GM19238 (cell line): Measurements from ENCODE around the gene BICRA.
A peak's percentile ranks its signal among the peaks of the same experiment; 100 is the strongest.
"Not testable (repeated sequence)": the region's sequence is repeated elsewhere in the genome, so short reads cannot be mapped to it uniquely, and the experiment has no call there.

Source experiments
- DNase-seq: peaks from one replicate; pipeline ENCODE4 v3.0.0; 2011; ENCODE audit warnings: low spot score; ENCODE audit not compliant: insufficient read length

BICRA gene

DNA sequence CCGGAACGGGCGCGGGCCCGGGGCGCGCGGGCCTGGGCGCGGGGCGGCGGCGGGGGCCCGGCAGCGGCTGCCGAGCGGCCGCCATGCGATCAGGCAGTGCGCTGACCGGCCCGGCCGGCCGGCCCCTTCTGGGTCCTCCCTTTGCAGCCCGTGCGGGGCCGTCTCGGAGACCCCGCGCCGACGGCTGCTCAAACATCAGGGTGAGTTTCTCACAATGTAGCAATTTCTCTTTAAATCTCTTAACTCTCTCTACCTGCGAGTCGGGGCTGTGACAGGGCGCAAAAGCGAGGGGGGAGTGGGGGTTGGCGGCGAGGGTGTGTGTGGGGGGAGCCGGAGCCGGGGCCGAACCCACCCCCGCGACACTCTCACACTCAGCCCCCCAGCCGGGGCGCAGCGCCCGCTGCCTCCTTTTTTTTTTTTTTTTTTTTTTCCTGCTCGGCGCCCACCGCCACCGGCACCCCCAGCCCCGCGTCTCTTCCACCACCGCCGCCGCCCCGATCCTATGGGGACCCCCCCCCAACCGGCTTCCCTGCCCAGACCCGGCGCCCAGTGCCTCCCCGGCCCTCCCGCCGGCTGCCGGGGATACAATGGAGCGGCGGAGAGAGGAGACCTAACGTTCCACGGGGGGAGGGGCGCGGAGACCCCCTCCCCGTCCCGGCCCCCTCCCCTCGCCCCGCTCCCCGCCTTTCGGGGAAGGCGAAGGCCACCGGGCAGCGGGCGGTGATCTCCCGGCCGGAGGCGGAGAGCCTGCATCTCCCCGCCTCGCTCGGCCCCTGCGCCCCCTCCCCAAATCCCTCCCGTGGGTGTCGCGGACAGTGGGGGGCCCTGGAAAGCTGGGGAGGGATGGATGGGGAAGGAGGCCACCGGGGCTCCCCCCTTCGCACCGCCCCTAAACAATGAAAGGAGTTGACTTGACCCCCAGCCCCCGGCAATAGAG is at the start of gene BICRA:
TSS of gene BICRA (plus strand) at position 166 of the 937 bp plus-strand sequence. CDS start 64,441 bp downstream, outside the sequence.
- peak; percentile 81 for DNase-seq

DNA sequence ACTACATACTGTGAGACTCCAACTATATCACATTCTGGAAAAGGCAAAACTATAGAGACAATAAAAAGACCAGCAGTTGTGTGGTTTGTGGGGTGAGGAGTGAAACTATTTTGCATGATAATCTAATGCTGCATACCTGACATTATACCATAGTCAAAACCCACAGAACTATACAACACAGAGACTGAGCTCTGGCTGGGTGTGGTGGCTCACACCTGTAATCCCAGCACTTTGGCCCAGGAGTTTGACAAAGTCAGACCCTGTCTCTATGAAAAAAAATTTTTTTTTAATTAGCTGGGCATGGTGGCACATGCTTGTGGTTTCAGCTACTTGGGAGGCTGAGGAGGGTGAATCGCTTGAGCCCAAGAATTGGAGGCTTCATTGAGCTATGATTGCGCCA is 47.9 kb upstream of the BICRA start:
- DNase-seq = no peak

DNA sequence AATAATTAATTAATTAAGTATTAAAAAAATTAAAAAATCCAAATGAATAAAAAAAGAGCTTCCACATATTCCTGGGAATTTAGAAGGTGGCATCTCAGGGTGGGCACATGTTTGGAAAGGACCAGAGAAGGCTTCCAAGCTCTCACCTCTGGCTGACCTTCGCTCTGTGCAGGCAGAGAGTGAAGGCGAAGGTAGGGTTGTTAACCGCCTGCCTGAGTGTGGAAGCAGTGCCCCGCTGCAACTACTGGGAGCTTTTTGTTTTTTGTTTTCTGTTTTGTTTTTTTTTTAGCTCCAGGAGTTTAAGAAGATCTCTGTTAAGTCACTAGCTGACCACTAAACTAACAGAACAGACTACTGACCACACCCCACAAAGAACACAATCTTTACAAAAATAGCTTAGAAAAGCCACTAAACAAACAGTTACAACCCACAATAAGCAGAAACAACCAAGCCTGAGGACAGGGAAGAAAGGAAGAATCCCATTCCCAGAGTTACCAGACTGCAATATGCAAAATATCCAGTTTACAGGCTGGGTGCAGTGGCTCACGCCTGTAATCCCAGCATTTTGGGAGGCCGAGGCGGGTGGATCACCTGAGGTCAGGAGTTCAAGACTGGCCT is 47.4 kb upstream of the BICRA start:
- DNase-seq = no peak

DNA sequence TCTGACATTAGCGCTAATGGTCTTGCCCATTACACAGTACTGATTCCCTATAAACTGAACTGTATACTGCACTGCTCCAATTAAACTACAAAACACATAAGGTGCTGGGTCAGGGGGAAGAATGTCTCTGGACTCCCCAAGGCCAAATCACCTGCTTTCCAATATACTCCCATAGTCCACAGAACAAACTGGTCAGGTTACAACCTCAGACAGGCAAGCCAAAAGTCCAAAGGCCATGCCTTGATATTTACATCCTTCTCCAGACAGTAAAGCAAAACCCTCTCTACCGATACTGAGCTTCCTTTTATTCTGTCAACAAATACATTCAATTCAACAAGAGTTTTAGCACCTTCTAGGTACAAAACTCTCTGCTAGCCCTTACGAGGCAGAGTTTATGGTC is 44.9 kb upstream of the BICRA start:
- DNase-seq = no peak

DNA sequence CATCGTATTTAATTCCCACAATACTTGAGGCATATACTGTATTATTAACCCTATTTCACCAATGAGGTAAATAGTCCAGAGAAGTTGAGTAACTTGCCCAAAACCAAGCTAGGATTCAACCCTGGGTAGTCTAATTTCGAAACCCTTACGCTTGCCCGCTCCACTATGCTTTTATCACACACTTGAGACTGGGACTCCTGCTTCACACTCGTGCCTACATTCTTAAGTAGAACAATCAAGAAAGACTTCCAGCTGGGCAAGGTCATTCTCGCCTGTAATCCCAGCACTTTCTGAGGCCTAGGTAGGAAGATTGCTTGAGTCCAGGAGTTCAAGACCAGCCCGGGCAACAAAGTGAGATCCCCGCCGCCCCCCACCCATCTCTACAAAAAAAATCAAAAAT is 39.6 kb upstream of the BICRA start:
- DNase-seq = no peak

DNA sequence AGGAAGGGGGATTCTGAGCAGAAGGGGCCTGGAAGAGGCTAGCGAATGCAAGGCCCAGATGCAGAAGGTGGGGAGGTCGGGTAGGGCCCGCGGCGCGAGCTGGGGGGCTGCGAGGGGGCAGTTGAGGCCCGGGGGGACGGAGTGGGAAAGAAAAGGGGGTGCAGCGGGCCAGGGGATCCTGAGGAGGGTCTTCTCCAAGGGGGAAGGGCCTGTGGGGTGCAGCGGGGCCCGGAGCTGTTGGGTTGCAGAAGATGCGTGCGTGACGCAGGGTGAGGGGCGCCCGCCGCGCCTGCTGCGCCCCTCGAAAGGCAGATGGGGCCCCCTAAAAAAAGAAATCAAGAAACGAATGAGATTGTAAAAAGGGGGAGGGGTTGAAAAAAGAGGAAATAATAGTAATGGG is 36.3 kb upstream of the BICRA start:
- DNase-seq = no peak

DNA sequence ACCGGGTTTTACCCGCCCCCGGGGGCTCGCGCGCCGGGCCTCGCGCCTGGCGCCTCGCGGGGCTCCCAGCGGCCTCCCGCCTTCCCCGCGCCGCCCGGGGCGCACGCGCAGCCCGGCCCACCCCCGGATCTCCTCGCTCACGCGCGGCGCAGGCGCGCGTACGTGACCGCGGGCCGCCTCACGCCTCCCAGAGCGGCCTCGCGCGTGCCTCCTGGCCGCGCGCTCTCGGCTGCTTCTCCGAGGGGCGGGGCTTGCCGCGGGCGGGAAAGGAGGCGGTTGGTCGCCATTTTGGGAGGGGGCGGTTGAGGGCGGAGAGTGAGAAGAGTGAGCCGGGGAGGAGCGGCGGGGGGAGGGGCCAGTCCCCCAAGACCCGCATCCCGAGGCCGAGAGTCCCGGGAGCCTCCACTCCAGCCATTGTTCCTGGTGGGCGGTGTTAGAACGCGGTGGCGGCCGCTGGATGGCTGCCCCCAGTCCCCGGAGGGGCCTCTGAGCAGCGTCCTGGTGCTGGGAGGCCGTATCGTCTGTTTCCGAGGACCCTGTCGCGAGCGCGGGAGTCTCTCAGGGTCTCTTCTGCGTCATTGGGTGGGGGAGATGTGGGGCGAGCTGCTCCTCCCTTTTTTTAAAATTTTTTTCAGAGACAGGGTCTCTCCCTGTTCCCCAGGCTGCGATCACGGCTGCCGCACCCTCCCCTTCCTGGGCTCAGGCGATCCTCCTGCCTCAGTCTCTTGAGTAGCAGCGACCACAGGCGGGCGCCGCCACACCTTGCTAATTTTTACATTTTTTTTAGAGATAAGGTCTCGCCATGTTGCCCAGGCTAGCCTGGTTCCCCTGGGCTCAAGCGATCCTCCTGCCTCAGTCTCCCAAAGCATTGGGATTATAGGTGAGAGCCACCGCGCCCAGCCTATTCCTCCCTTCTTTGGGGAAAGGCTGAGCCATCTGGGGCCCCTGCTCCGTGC is 35.6 kb upstream of the BICRA start, which contains the start of gene ZNF541:
TSS of gene ZNF541 (minus strand) at position 78 of the 956 bp plus-strand sequence. CDS start 17,292 bp downstream, outside the sequence.
- DNase-seq = no peak

DNA sequence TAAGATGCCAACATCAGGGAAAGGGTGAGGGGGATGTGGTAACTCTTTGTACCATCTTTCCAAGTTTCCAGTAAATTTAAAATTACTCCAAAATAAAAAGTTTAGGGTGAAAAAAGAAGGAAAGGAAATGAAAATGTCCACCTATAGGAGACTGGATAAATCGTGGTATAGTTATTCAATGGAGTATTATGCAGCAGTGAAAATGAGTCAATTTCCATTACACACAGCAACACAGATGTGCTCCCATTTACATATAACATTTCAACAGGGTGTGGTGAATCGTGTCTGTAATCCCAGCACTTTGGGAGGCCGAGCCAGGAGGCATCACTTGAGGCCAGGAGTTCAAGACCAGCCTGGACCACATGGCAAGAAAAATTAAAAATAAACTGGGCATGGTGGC is 28.5 kb upstream of the BICRA start:
- DNase-seq = no peak

DNA sequence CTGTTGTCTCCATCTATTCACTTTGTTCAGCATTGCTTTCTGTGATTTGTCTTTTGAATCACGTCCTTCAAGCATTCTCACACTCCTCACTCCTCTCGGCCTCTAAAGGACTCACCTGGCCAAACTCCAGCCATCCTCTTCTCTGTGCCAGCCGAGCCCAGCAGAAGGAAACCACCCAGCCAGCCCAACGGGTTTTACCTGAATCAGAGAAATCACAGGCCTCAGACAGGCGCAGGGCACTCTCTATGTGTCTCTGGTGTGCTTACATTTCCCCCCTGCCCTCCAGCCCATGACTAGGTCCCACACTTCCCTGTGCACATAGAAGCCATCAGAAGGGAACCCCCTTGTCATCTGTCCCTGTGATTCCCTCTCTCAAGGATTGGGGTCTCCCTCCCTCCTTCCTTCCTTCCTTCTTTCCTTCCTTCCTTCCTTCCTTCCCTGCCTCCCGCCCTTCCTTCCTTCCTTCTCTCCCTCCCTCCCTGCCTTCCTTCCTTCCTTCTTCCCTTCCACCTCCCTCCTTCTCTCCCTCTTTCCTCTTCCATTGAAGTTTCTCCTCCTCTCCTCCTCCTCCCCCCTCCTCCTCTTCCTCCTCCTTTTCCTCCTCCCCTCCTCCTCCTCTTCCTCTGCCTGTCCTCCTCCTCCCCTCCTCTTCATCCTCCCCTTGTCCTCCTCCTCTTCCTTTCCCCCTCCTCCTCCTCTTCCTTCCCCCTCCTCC is 27.2 kb upstream of the BICRA start:
- no peak for DNase-seq

DNA sequence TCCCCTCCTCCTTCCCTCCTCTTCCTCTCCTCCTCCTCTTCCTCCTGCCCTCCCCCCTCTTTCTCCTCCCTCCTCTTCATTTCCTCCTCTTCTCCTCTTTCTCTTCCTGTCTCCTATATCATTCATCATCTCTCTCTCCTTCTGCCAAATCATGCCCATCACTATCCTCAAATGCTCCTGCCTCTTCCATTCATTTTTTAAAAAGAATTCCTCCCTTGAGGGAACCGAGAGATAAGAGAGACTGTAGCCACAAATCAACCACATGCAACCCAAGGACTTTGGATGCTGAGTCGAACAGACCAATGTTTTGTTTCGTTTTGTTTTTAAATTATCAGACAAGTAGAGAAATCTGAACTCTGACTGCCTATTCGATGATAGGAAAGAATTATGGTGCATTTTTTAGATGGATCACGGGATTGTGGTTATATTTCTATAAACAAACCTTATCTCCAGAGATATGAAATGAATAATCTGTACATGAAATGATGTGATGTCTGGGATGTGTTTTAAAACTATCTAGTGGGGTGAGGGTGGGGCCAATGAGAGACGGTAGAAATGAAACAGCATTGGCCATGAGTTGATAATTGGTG is 26.5 kb upstream of the BICRA start:
- DNase-seq = no peak

DNA sequence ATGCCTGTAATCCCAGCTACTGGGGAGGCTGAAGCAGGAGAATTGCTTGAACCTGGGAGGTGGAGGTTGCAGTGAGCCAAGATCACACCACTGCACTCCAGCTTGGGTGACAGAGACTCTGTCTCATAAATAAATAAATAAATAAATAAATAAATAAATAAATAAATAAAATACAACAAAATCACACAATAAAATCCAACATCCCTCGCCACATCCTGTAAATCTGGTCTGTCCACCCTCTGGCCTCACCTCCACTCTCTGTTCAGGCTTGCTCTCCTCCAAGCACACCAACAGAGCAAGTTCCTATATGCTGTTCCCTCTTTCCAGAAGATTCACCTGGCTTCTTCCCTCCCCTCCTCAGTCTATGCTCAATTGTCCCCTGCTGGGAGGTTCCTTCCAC is 25.8 kb upstream of the BICRA start:
- DNase-seq = not testable (repeated sequence)

DNA sequence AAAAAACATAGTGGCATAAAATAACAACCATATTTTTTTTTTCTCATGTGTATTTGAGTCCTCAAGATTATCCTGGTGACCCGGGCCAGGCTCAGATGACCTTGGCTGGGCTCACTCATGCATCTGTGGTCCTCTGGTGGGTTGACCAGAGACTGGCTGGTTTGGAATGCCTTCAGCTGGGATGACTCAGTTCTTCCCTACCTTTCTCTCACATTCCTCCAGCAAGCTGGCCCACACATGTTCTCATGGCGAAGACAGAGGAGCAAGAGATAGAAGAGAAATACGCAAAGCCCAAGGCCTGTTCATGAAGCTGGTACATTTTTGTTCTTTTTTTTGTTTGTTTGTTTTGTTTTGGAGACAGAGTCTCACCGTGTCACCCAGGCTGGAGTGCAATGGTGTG is 21.6 kb upstream of the BICRA start:
- DNase-seq = no peak

DNA sequence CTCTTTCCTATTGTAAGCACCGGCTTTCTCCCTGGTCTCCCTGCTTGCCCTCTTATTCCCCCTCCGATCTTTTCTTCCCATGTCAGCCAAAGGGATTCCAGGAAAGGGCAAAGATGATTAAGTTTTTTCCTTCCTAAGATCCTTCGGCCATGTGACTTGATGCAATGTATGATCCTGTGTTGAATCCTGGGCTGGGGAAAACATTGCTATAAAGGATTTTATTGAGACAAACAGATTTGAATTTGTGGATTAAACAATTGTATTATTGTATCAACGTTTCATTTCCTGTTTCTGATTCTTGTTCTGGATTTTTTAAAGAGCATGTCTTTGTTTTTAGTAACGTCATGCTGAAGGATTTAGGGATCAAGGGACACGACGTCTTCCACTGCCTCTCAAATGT is 19.1 kb upstream of the BICRA start:
- no peak for DNase-seq

DNA sequence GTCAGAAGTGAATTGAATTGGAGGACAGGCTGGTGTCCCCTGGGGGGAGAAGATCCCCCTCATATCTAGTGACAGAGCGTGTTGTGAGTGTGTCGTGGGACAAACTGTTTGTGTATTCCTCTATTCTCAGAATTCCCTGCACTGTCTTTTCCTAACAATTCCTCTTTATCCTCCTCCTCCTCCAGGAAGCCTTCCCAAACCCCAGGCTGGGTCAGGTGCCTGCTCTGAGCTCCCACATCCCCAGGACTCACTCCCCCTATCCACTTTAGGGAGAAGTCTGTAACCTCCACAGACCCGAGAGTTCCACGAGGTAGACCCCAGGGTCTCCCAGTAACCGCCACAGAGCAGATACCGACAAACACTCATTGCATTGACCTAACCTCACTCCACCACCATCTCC is 15.1 kb upstream of the BICRA start:
- DNase-seq = no peak

DNA sequence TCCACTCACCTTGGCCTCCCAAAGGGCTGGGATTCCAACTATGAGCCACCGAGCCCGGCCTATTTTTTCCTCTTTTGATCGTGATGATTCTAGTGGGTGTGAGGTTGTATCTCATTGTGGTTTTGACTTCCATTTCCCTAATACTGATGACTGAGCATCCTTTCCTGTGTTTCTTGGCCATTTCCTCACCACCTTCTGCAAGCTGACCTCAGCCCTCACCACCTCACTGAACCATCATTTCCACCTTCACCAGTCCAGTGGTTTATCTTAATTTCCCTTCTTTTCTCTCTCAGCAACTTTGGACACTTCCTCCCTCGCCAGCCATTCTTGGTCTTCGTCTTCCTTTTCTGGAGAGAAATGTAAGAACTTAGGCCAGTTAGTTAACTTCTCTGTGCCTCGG is 13.0 kb upstream of the BICRA start:
- DNase-seq = no peak

DNA sequence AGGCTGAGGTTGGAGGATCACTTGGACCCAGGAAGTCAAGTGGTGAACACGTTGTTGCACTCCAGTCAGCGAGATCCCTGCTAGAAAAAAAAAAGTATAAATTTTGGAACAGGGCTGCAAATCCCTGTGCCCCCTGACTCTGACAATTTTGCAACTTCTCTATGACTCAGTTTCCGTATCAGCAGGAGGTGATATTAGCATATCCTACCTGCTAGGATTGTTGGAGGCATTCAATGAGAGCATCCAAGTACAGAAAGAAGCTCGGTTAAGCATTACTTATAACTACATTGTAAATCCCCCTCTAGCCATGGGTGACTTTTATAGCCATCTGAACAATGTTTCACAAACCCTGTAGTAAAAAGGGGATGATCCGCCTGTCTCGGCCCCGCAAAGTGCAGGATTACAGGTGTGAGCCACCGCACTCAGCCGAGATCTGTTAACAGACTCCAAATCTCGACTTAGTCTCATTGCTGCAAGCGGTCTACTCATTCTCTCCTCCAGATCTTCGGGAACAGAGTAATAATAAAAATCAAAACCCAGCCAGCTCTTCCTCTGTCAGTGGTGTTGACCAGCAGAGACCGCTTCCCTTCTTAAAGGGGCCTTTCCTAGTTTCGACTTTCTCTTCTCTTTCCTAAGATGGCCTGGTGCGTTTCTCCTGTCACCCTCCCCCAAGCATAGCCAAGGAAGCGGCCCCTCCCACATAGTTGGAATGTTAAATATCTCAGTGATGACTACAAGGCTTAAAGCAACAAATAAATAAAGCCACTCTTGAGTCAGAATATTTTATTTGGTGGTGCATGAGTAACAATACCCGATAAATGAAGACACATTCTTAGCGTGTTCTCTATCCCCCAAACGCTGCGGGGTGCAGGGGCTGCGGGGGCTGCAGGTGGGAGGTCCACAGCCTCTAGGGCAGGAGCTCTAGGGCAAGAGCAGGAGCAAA is 10.3 kb upstream of the BICRA start:
- DNase-seq = no peak

DNA sequence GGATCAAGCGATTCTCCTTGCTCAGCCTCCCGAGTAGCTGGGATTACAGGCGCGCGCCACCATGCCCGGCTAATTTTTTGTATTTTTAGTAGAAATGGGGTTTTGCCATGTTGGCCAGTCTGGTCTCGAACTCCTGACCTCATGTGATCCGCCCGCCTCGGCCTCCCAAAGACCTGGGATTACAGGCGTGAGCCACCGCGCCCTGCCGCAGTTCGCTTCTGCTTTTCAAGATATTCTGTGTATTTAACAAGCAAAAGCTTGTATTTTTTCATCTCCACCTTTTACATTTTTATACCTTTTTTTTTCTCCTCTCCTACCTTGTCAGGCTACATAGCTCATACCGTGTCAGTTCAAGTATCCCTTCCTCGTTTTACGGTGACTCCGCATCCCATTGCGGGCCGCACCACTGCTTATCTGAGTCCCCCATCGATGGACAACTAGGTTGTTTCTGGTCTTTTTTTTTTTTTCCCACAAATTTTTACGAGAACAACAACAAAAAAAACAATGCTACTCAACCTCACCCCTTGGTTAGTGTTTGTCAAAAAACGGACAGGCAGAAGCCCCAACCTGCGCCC is 9.2 kb upstream of the BICRA start:
- not testable (repeated sequence) for DNase-seq

DNA sequence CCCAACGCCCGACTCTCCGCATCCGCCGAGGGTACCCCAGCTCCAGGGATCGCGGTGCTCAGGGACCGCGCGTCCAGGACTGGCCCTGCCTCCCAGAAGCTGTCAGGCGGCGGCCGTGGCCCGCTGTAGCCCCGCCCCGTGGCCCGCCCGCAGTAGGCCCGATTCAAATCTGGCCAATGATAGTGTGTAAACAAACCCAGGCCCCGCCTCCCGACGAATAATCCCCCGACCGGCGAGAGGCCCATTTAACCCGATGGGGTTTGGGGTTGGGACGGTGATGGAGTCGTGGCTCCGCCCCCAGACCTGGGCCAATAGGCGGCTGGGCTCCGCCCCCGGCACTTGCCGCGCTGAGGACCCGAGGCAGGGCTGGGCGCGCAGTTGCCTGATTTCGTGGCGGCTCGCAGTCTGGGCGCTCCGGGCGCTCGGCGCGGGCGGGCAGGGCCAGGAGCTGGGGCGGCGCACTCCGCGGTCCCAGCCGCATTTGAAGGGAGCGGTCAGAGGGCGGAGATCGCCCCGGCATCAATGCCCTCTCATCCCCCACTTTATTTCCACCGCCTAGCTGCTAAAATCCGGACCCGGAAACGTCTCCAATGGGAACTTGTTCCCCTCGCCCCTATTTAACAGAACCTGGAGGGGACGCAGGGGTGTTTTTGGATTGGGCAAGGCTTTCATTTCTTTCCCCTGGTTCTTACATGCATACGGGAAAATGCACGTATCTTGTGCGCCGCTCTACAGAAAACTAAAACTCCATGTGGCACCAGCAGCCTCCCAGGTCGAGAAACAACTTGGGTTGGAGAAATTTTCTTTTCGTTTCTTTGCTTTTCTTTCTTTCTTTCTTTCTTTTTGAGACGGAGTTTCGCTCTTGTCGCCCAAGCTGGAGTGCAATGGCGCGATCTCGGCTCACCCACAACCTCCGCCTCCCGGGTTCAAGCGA is 8.4 kb upstream of the BICRA start:
- DNase-seq = peak; percentile 99
